Kidney (tissue), 14 donors: ENCODE data around the gene DRC1. TPM values are rescaled to one million over a fixed set of nuclear protein-coding genes. Genes with fewer than 3 reads are reported as not detected.
A peak's percentile ranks its signal among the peaks of the same experiment; 100 is the strongest.

Experiments used
- DNase-seq, 5 donors: peaks; one replicate each; pipeline ENCODE4 v3.0.0-alpha.2; 2013 to 2020
- FAIRE-seq: peaks from 2 replicates; lab custom pipeline; 2012; peaks lifted over from hg19 to GRCh38; lab: Jason Lieb, UNC
- H3K27ac ChIP-seq, 2 donors: one replicate each; pipeline ENCODE4 v1.7.0; 2013; ENCODE audit warnings: low read depth in 2 of 2, low read length in 2 of 2, inconsistent platforms in 1 of 2
- H3K27me3 ChIP-seq: one replicate; pipeline ENCODE4 v1.7.1; 2013; ENCODE audit warnings: low read length, inconsistent platforms; ENCODE audit not compliant: control insufficient read depth, insufficient read depth
- H3K36me3 ChIP-seq, 3 donors: one replicate each; pipeline versions ENCODE4 v1.7.0 to v1.7.1; 2013; ENCODE audit warnings: low read length in 3 of 3, control low read depth in 1 of 3, inconsistent platforms in 1 of 3; ENCODE audit not compliant: insufficient read depth in 3 of 3, control insufficient read depth in 2 of 3
- H3K4me1 ChIP-seq, 3 donors: one replicate each; pipeline versions ENCODE4 v1.7.0 to v1.7.1; 2013; ENCODE audit warnings: low read length in 3 of 3, inconsistent platforms in 1 of 3, low read depth in 1 of 3; ENCODE audit not compliant: control insufficient read depth in 2 of 3, insufficient read depth in 2 of 3
- H3K4me3 ChIP-seq, 3 donors: one replicate each; pipeline versions ENCODE4 v1.7.0 to v1.8.1; 2013; ENCODE audit warnings: low read length in 3 of 3, control low read depth in 1 of 3, inconsistent platforms in 1 of 3
- H3K9ac ChIP-seq, 3 donors: one replicate each; pipeline versions ENCODE4 v1.7.0 to v1.7.1; 2013; ENCODE audit warnings: low read length in 3 of 3, control low read depth in 1 of 3, inconsistent platforms in 1 of 3
- H3K9me3 ChIP-seq, 3 donors: one replicate each; pipeline versions ENCODE4 v1.7.0 to v1.7.1; 2013; ENCODE audit warnings: low read length in 3 of 3, control low read depth in 1 of 3, inconsistent platforms in 1 of 3; ENCODE audit not compliant: control insufficient read depth in 2 of 3, insufficient read depth in 1 of 3
- CTCF ChIP-seq: IDR thresholded peaks from 3 replicates; pipeline ENCODE4 v1.5.1; 2012; ENCODE audit warnings: mild to moderate bottlenecking, moderate library complexity, borderline replicate concordance; ENCODE audit not compliant: insufficient read depth; ENCODE audit errors: extremely low read depth
- intact Hi-C: fragments of 100-400 bp; cut with DNase I; formaldehyde crosslinking; loops from one replicate; pipeline ENCODE4 v1.11.1; 2022
- polyA plus RNA-seq: library from polyadenylated mRNA; stranded (reverse); fragments of 350-450 nt; fragmentation: Illumina TruSeq; extraction: RNeasy Lipid Tissue Mini Kit (QIAGEN cat#74804); gene quantifications from one replicate; pipeline ENCODE4 v1.2.3, GENCODE V29; 2014; ENCODE audit warnings: low read depth, low replicate concordance; ENCODE audit not compliant: insufficient read depth
- total RNA-seq: library from RNA; stranded (reverse); fragmentation: NEBNext Ultra II Directional; extraction: Animal tissue kit (Norgen Biotek cat#: 25700); gene quantifications from one replicate; pipeline ENCODE4 v1.2.1, GENCODE V29; 2021
- donor health status: control.
- donor health status: control.
- donor health status: control.
- donor health status: control.
- donor health status: control.
- donor health status: DM: yes; HTN: yes; CAD: no.
- donor health status: Normal renal cell carcinoma (clear cell type).

DRC1 gene
- total and polyA plus RNA-seq, 2 donors from 2014 or later: 0.76 TPM; not detected in 1

GRCh38 chr2:26469955-26470354 lies 68.2 kb downstream of the DRC1 start:
- Histone ChIP-seq H3K9ac (no peak overlapping the region), H3K36me3 (no peaks in the 10 kb centered on the region), H3K27ac (no peak overlapping the region), H3K4me3 (no peak overlapping the region), H3K27me3 (no peaks in the 10 kb centered on the region), H3K9me3 (peaks cover 0 to 10% (median 2%) of the 10 kb centered on the region in 3 donors), H3K4me1 (no peaks in the 10 kb centered on the region)
- peak in 1 of 5 donors; percentile 1 for DNase-seq
- intact Hi-C loops: no loop called here
- TF ChIP-seq CTCF: no peak
- FAIRE-seq: no peak

- Histone ChIP-seq H3K36me3 (no peaks in the 10 kb centered on the region), H3K27me3 (no peaks in the 10 kb centered on the region), H3K4me1 (no peaks in the 10 kb centered on the region), H3K4me3 (no peak overlapping the region), H3K9me3 (peaks cover 0 to 10% (median 2%) of the 10 kb centered on the region in 3 donors), H3K9ac (no peak overlapping the region), H3K27ac (no peak overlapping the region)
- intact Hi-C loops: no loop called here
- TF ChIP-seq CTCF: no peak
- DNase-seq (no peak), FAIRE-seq (no peak)
Observed at GRCh38 chr2:26470601-26471260, 69.0 kb downstream of the DRC1 start.

GRCh38 chr2:26471289-26471688 lies 69.6 kb downstream of the DRC1 start:
- DNase-seq: no peak
- no peak overlapping the region for H3K27ac ChIP-seq
- H3K4me3 ChIP-seq: no peak overlapping the region
- no peak for TF ChIP-seq CTCF
- H3K27me3 ChIP-seq: no peaks in the 10 kb centered on the region
- no peaks in the 10 kb centered on the region for H3K36me3 ChIP-seq
- H3K9ac ChIP-seq: no peak overlapping the region
- intact Hi-C loops: no loop called here
- no peaks in the 10 kb centered on the region for H3K4me1 ChIP-seq
- FAIRE-seq: no peak
- peaks cover 0 to 10% (median 2%) of the 10 kb centered on the region in 3 donors for H3K9me3 ChIP-seq
